Trophoblast cell (in vitro differentiated cells and primary cell): Measurements from ENCODE around the gene PXT1.

ENCODE experiments used
- DNase-seq, 2 donors: peaks; one replicate each; pipeline ENCODE4 v3.0.0-alpha.2; 2016
- H2AFZ ChIP-seq: 2 replicates; pipeline ENCODE4 v1.6.1; 2013; ENCODE audit warnings: low read length, moderate library complexity, mild to moderate bottlenecking; ENCODE audit not compliant: insufficient read depth, poor library complexity
- H2AK5ac ChIP-seq: 2 replicates; pipeline ENCODE4 v1.6.1; 2013; ENCODE audit warnings: mild to moderate bottlenecking, low read length
- H2BK120ac ChIP-seq: 2 replicates; pipeline ENCODE4 v1.6.1; 2013; ENCODE audit warnings: low read length, mild to moderate bottlenecking, moderate library complexity; ENCODE audit not compliant: insufficient read depth, poor library complexity
- H2BK12ac ChIP-seq: 2 replicates; pipeline ENCODE4 v1.6.1; 2013; ENCODE audit warnings: mild to moderate bottlenecking, low read length, moderate library complexity
- H2BK5ac ChIP-seq: 2 replicates; pipeline ENCODE4 v1.6.1; 2013; ENCODE audit warnings: low read length, low read depth, moderate library complexity, mild to moderate bottlenecking; ENCODE audit not compliant: poor library complexity
- H3K14ac ChIP-seq: 2 replicates; pipeline ENCODE4 v1.6.1; 2013; ENCODE audit warnings: mild to moderate bottlenecking, low read length
- H3K18ac ChIP-seq: 2 replicates; pipeline ENCODE4 v1.6.1; 2013; ENCODE audit warnings: mild to moderate bottlenecking, low read length
- H3K23ac ChIP-seq: 2 replicates; pipeline ENCODE4 v1.6.1; 2013; ENCODE audit warnings: low read length
- H3K27ac ChIP-seq: 2 replicates; pipeline ENCODE4 v1.5.1; 2013; ENCODE audit warnings: low read depth, mild to moderate bottlenecking, inconsistent platforms, low read length, moderate library complexity
- H3K27me3 ChIP-seq: 2 replicates; pipeline ENCODE4 v1.6.1; 2013; ENCODE audit warnings: inconsistent platforms, mild to moderate bottlenecking, low read length, moderate library complexity; ENCODE audit not compliant: insufficient read depth
- H3K36me3 ChIP-seq, 2 experiments: 1 replicate in 1 of 2; 2 replicates in 1 of 2; pipeline ENCODE4 v1.6.1; 2013; ENCODE audit warnings: low read length in 2 of 2, mild to moderate bottlenecking in 2 of 2, moderate library complexity in 1 of 2; ENCODE audit not compliant: insufficient read depth in 2 of 2, control insufficient read depth in 1 of 2
- H3K4ac ChIP-seq: 2 replicates; pipeline ENCODE4 v1.6.1; 2013; ENCODE audit warnings: low read depth, mild to moderate bottlenecking, low read length, moderate library complexity
- H3K4me1 ChIP-seq, 2 experiments: 1 replicate in 1 of 2; 2 replicates in 1 of 2; pipeline ENCODE4 v1.6.1; 2013; ENCODE audit warnings: low read length in 2 of 2, mild to moderate bottlenecking in 2 of 2, moderate library complexity in 1 of 2; ENCODE audit not compliant: insufficient read depth in 2 of 2, control insufficient read depth in 1 of 2
- H3K4me2 ChIP-seq: 2 replicates; pipeline ENCODE4 v1.6.1; 2013; ENCODE audit warnings: inconsistent platforms, mild to moderate bottlenecking, low read length, moderate library complexity
- H3K4me3 ChIP-seq: 2 replicates; pipeline ENCODE4 v1.5.1; 2013; ENCODE audit warnings: mild to moderate bottlenecking, low read depth, low read length, inconsistent platforms
- H3K79me1 ChIP-seq: one replicate; pipeline ENCODE4 v1.6.1; 2013; ENCODE audit warnings: low read length
- H3K79me2 ChIP-seq: 2 replicates; pipeline ENCODE4 v1.6.1; 2013; ENCODE audit warnings: low read length, mild to moderate bottlenecking; ENCODE audit not compliant: control insufficient read depth, insufficient read depth, poor library complexity
- H3K9ac ChIP-seq: 2 replicates; pipeline ENCODE4 v1.6.1; 2013; ENCODE audit warnings: mild to moderate bottlenecking, low read length
- H3K9me3 ChIP-seq: 2 replicates; pipeline ENCODE4 v1.6.1; 2013; ENCODE audit warnings: low read depth, mild to moderate bottlenecking, control low read depth, inconsistent platforms, low read length; ENCODE audit not compliant: insufficient read depth
- H4K12ac ChIP-seq: 2 replicates; pipeline ENCODE4 v1.6.1; 2013; ENCODE audit warnings: low read depth, mild to moderate bottlenecking, low read length, moderate library complexity
- H4K8ac ChIP-seq: 2 replicates; pipeline ENCODE4 v1.6.1; 2013; ENCODE audit warnings: low read depth, mild to moderate bottlenecking, low read length, moderate library complexity
- H4K91ac ChIP-seq: one replicate; pipeline ENCODE4 v1.6.1; 2013; ENCODE audit warnings: low read depth, mild to moderate bottlenecking, low read length, moderate library complexity
- WGBS: extraction: QIAGEN DNeasy Blood & Tissue Kit; methylation state at CpG from one replicate; pipeline ENCODE4 v1.1.7; 2013; ENCODE audit warnings: missing lambda C conversion rate; ENCODE audit not compliant: insufficient read length, insufficient coverage; ENCODE audit errors: extremely low coverage; 5-methylcytosine and 5-hydroxymethylcytosine counted together

PXT1 gene

DNA sequence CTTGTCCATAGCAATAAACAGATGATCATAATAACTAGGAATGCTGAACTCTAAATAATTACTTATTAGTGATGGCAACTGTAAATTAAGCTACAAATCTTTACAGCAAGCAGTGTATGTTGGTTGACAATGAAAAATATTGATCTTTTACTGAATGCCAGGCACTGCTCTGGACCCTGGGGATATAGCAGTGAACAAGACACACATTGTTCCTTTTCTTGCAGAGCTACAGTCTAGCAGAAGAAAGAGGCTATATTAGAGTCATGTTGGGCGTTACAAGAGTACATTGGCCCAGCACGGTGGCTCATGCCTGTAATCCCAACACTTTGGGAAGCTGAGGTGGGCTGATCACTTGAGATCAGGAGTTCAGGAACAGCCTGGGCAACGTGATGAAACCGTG is 11.5 kb downstream of the PXT1 start:
- peak overlapping the region; percentile 86 for H2BK5ac ChIP-seq
- no peak overlapping the region for H3K9ac ChIP-seq
- peak overlapping the region; percentile 59 for H3K14ac ChIP-seq
- H3K27ac ChIP-seq: peak overlapping the region; percentile 80
- no peaks in the 10 kb centered on the region for H3K9me3 ChIP-seq
- WGBS: no CpG with 5 or more reads among the region's 4 CpGs
- no peak overlapping the region for H3K4me3 ChIP-seq
- peak overlapping the region; percentile 61 for H4K8ac ChIP-seq
- H2AK5ac ChIP-seq: peak overlapping the region; percentile 72
- peak overlapping the region; percentile 76 for H2BK120ac ChIP-seq
- peak overlapping the region; percentile 46 for H3K18ac ChIP-seq
- no peak for DNase-seq
- H4K12ac ChIP-seq: no peak overlapping the region
- no peak overlapping the region for H3K23ac ChIP-seq
- H2BK12ac ChIP-seq: peak overlapping the region; percentile 99
- H4K91ac ChIP-seq: peak overlapping the region; percentile 84
- H2AFZ ChIP-seq: no peak overlapping the region
- peaks cover 7 to 18% of the 10 kb centered on the region in 2 experiments for H3K4me1 ChIP-seq
- H3K4ac ChIP-seq: peak overlapping the region; percentile 81
- peaks cover 14% of the 10 kb centered on the region for H3K79me1 ChIP-seq
- no peaks in the 10 kb centered on the region for H3K27me3 ChIP-seq
- H3K36me3 ChIP-seq: no peaks in the 10 kb centered on the region
- no peaks in the 10 kb centered on the region for H3K79me2 ChIP-seq
- H3K4me2 ChIP-seq: no peak overlapping the region

DNA sequence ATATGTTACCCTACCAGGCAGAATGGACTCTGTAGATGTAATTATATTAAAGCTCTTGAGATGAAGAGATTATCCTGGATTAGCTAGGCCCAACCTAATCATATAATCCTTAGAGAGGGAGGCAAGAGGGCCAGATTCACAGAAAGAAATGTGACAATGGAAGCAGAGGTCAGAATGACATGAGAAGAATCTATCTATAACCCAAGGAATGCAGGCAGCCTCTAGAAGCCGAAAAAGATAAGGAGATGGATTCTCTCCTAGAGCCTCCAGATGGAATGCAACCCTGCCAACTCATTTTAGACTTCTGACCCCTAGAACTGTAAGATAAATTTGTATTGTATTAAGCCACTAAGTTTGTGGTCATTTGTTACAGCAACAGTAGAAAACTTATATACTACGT is 12.3 kb downstream of the PXT1 start:
- Histone ChIP-seq H3K27me3 (no peaks in the 10 kb centered on the region), H3K14ac (no peak overlapping the region), H3K36me3 (no peaks in the 10 kb centered on the region), H2BK12ac (no peak overlapping the region), H2AFZ (no peak overlapping the region), H2BK120ac (no peak overlapping the region), H3K27ac (peak overlapping the region; percentile 27), H3K23ac (no peak overlapping the region), H2BK5ac (no peak overlapping the region), H3K18ac (no peak overlapping the region), H4K8ac (no peak overlapping the region), H4K91ac (no peak overlapping the region), H3K79me1 (peaks cover 14% of the 10 kb centered on the region), H3K79me2 (no peaks in the 10 kb centered on the region), H3K4ac (no peak overlapping the region), H3K4me3 (no peak overlapping the region), H4K12ac (no peak overlapping the region), H3K4me2 (no peak overlapping the region), H3K4me1 (peaks cover 7 to 18% of the 10 kb centered on the region in 2 experiments), H2AK5ac (no peak overlapping the region), H3K9me3 (no peaks in the 10 kb centered on the region), H3K9ac (no peak overlapping the region)
- WGBS: 100% methylated on average over 1 of the region's 2 CpGs
- peak; percentile 71 to 84 for DNase-seq

DNA sequence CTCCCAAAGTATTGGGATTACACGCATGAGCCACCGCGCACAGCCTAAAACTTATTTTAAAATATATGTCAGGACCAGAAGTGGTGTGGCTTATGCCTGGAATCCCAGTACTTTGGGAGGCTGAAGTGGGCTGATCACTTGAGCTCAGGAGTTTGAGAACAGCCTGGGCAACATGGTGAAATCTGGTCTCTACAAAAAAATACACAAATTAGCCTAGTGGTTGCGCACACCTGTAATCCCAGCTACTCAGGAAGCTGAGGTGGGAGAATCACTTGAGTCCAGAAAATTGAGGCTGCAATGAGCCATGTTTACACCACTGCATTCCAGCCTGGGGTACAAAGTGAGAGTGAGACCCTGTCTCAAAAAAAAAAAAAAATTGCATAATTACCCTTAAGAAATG is 13.7 kb downstream of the PXT1 start:
- Histone ChIP-seq H3K27ac (no peak overlapping the region), H3K36me3 (no peaks in the 10 kb centered on the region), H3K27me3 (no peaks in the 10 kb centered on the region), H3K9me3 (no peaks in the 10 kb centered on the region), H3K4me3 (no peak overlapping the region), H2BK12ac (peak overlapping the region; percentile 17), H3K79me2 (no peaks in the 10 kb centered on the region), H2BK120ac (peak overlapping the region; percentile 60), H3K79me1 (peaks cover 14% of the 10 kb centered on the region), H3K23ac (no peak overlapping the region), H3K4ac (no peak overlapping the region), H4K8ac (no peak overlapping the region), H3K4me2 (no peak overlapping the region), H3K9ac (no peak overlapping the region), H2AK5ac (no peak overlapping the region), H4K12ac (no peak overlapping the region), H3K18ac (no peak overlapping the region), H4K91ac (no peak overlapping the region), H2AFZ (no peak overlapping the region), H2BK5ac (no peak overlapping the region), H3K14ac (no peak overlapping the region), H3K4me1 (peaks cover 7 to 18% of the 10 kb centered on the region in 2 experiments)
- peak in 1 of 2 donors; percentile 33 for DNase-seq
- WGBS: no CpG with 5 or more reads among the region's 4 CpGs

DNA sequence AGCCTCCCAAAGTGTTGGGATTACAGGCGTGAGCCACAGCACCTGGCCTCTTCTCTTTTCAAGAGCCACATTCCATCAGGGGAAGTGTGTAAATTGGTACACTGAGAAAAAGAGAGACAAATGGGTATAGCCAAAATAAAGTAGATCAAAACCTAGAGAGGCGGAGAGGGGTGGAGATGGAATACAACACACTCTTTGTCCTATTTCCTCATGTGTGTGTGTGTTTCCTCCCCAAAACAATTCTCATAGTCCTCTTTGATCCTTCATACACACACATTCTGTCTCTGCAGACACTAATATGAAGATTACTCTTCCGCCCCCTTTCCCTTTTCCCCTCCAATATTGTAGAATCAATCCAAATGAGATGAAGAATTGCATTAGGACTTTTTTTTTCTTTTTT is 16.0 kb downstream of the PXT1 start:
- Histone ChIP-seq H2AK5ac (no peak overlapping the region), H3K36me3 (no peaks in the 10 kb centered on the region), H2BK5ac (no peak overlapping the region), H3K9me3 (no peaks in the 10 kb centered on the region), H3K23ac (no peak overlapping the region), H4K8ac (no peak overlapping the region), H2BK12ac (no peak overlapping the region), H2BK120ac (no peak overlapping the region), H3K9ac (no peak overlapping the region), H4K91ac (no peak overlapping the region), H4K12ac (no peak overlapping the region), H3K79me2 (no peaks in the 10 kb centered on the region), H3K4me3 (no peak overlapping the region), H3K27ac (no peak overlapping the region), H3K79me1 (peaks cover 11% of the 10 kb centered on the region), H3K4me2 (no peak overlapping the region), H3K14ac (no peak overlapping the region), H3K27me3 (no peaks in the 10 kb centered on the region), H2AFZ (no peak overlapping the region), H3K4me1 (peaks cover 5 to 12% of the 10 kb centered on the region in 2 experiments), H3K18ac (no peak overlapping the region), H3K4ac (no peak overlapping the region)
- no CpG with 5 or more reads among the region's 3 CpGs for WGBS
- DNase-seq: no peak
